Raji (cell line): ENCODE measurements around the gene TIGD1.

Experiments
- POLR2A ChIP-seq: IDR thresholded peaks from 2 replicates; pipeline ENCODE4 v1.6.1; 2011; ENCODE audit warnings: low read depth, low read length, control low read depth; ENCODE audit not compliant: insufficient read depth

TIGD1 gene

DNA sequence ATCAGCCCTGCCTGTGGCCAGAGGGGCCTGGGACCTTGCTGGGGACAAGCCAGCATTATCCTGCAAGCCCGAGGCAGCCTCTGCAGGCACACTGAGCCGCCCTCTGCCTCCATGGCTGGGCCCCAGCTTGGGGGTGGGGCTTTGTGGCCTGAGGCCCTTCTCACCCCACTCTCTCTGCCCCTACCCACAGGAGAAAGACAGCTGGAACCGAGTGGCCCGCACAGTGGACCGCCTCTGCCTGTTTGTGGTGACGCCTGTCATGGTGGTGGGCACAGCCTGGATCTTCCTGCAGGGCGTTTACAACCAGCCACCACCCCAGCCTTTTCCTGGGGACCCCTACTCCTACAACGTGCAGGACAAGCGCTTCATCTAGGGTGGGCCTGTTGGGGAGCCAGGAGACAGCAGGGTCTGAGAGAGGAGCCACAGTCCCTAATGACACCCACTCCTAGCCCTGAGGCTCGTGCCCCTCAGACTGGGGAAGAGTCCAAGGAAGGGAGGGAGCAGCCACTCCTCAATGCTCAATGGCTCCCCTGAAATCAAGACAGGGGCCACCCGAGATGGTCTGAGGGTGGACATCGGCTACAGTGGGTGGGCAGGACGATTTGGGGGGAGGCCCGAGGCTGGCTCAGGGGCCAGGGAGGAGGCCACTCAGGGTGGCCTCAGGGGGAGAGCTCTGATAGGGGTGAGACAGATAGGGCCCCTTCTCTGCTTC is 15.3 kb downstream of the TIGD1 start:
- no peak for TF ChIP-seq POLR2A

DNA sequence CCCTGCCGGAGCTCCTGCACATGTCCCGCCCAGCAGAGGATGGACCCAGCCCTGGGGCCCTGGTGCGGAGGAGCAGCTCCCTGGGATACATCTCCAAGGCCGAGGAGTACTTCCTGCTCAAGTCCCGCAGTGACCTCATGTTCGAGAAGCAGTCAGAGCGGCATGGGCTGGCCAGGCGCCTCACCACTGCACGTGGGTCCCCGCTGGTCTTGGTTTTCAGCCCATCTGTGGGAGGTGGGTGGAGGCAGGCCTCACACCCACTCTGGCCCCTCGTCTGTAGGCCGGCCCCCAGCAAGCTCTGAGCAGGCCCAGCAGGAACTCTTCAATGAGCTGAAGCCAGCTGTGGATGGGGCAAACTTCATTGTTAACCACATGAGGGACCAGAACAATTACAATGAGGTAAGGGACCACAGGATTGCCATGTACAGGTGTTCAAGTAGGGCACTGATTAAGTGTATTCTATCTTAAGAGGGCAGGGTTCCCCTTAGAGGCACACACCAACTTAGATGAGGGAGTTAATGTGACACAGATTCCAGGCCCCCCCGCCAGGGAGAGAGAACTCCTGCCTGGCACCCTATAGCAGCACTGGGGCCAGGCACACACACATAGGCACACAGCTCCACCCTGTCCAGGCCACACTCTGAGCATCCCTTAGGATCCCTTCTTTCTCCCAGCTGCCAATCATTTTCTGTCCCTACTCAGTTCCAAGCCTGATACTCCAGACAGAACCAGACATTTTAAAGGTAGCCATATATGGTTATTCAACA is 16.2 kb downstream of the TIGD1 start:
- no peak for TF ChIP-seq POLR2A

DNA sequence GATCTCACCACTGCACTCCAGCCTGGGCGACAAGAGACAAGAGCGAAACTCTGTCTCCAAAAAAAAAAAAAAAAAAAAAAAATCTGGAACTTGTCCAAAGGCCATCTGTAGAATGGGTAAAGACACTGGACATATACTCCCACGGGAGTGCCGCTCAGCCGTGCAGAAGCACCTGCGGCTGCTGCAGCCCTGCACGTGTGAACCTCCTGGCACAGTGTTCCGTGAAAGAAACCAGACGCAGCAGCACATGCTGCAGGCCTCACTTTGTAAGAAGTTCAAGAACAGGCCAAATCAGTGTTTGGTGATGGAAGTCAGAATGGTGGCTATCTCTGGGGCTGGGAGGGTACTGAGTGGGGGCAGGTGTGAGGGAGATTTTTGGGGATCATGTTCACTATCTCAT is 17.9 kb downstream of the TIGD1 start:
- TF ChIP-seq POLR2A, result no peak

DNA sequence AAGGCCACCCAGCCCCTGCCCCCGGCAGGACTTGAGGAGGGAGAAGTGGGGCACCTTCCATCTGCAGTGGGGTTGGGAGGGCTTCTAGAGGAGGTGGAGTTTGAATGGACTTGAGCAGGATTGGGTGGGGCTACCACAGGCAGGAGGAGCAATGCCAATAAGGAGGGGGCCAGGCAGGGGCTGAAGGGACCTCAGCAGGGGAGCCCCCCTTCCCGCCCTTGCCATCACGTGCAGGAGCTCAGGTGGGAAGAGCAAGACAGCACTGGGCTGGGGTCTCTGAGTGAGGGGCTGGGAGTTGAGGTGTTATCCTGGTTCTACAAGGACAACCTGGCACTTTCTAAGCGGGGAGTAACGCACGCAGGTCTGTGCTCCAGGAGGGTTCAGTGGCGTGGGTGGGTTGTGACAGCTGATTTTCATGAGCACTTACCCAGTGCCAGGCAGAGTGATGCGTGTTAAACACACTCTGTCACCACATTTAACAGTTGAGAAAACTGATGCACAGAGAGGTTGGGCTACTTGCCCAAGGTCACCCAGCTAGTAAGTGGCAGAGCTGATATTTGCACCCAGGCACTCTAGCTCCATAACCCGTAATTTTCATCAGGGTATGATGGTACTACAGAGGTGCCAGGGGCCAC is 19.6 kb downstream of the TIGD1 start:
- TF ChIP-seq POLR2A, result no peak

DNA sequence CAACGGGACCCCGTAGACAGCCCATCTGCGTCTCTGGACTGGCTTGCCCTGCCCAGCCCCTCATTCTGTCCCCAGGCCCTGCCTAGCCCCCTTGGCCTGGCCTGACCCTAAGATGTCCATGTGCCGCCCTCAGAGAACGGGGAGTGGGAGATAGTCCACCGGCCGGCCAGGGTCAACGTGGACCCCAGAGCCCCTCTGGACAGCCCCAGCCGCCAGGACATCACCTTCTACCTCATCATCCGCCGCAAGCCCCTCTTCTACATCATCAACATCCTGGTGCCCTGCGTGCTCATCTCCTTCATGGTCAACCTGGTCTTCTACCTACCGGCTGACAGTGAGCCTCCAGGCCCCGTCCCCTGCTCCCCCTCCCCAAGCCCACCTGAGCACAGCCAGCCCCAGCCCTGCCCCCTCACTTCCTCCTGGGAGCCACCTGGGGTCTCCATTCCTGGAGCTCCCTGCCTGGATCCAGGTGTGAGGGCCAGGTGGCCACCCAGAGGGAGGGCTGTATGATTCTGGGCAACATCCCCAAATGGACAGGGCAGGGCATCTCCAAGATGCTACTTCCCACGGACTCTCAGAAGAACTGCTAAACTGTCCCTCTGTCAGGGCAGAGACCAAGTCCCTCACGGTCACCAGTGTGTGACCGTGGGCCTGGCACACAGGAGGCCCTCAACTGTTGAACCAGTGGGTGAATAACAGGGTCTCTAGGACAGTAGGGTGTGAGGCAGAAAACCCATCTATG is 20.4 kb downstream of the TIGD1 start:
- TF ChIP-seq POLR2A, result no peak

DNA sequence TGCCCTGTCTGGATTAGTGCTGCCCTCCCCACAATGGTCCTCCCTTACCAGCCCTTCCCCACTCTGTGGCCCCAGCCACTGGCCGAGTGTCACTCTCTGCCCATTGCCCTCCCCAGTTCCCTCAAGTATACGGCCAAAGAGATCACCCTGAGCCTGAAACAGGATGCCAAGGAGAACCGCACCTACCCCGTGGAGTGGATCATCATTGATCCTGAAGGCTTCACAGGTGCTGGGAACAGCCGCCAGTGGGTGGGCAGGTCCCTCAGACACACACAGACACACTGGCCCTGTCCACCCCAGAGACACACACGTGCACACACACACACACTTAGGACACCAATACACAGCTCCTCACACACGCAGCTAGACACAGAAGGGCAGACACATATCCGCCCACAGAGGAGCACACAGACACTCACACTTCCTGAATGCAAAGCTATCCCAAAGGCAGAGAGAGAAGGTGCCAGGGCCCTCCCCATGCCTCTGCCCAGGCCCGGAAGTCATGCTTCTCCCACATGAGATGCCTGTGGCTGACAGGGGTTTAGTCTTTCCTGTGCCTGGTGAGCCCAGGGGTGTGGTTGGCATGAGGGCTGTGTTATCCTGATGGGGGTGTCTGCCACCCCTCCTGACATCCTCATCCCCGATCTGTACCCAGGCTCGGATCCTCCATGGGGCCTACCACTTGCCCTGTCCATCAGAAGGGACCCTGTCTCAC is 21.5 kb downstream of the TIGD1 start:
- TF ChIP-seq POLR2A, result no peak

DNA sequence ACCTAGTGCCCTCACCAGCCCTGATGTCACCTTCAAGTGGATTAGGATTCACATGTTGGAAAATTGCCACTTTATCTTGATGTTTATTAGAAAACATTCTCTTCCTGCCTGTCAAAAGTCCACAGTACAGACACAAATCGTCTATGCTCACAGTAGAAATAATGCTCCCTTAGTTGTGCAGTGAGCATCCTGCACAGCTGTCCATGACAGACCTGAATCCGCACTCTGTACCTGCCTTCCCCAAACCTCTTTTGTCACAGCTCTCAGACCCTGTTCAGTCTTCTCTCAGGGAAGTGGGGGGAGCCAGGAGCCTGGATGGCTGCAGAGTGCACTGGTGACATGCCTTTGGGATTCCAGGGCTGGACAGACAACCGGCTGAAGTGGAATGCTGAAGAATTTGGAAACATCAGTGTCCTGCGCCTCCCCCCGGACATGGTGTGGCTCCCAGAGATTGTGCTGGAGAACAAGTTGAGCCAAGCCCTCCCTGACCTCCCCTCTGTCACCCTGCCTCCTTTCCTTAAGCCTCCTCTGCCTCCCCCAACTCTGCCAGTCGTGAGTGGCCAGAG is 22.4 kb downstream of the TIGD1 start:
- no peak for TF ChIP-seq POLR2A

DNA sequence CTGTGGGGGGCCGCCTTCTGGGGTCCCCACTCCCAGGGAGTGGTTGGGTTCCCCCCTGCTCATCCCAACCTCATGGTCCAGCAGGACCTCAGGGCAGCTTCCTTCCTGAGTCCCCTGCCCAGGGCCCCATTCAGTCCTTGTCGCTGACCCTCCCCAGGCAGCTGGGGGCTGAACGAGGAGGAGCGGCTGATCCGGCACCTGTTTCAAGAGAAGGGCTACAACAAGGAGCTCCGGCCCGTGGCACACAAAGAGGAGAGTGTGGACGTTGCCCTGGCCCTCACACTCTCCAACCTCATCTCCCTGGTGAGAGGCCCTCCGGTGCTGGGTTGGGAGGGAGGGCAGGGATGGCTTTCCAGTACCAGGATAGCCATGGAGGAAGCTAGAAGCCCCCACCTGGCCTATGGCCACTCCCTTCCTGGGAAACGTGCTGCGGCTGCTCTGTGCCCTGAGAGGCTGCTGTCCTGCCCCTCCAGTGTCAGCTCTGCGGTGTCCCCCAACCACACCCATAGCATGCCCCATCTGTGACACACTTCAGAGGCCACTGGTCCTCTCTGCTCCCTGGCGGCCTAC is 23.9 kb downstream of the TIGD1 start:
- TF ChIP-seq POLR2A, result no peak

DNA sequence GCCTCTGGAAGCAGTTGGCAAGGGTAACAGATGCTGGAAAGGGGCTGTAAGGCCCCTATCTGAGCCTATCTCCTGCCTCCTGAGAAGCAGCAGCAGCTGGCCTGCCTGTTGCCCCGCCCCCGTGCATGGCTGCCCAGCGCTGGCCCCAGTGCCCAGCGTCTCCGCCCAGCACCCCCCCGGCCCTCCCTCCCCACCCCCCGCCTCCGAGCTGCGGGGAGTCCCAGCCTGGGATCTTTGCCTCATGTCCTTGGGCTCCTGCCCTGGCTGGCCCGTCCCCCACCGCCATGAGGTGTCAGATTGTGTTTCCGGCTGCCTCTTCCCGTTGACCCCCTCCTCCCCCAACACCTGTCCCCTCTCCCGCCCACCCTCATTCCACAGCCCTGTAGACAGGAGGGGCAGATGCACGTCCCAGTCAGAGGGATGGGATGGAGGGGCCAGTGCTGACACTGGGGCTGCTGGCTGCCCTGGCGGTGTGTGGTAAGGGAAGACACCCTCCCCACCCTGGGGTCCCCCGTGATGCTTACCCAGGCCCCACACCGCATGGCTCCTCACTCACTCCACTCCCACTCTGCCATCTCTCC is 24.5 kb downstream of the TIGD1 start, which contains the start of gene CHRND:
Gene CHRND, plus strand, starts transcription at position 370 of the 581 bp plus-strand sequence. Its CDS starts 56 bp downstream, at position 426.
- no peak for TF ChIP-seq POLR2A

DNA sequence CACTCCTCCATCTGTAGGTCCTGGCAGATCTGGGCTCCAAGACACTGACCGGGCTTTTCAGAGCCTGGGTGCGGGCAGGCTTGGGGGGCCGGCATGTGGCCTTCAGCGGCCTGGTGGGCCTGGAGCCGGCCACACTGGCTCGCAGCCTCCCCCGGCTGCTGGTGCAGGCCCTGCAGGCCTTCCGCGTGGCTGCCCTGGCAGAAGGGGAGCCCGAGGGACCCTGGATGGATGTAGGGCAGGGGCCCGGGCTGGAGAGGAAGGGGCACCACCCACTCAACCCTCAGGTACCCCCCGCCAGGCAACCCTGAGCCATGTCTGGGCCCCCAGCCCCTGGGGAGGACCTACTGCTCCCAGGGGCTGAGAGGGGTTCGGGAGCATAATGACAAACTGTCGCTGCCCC is 25.2 kb downstream of the TIGD1 start:
- TF ChIP-seq POLR2A, result no peak

DNA sequence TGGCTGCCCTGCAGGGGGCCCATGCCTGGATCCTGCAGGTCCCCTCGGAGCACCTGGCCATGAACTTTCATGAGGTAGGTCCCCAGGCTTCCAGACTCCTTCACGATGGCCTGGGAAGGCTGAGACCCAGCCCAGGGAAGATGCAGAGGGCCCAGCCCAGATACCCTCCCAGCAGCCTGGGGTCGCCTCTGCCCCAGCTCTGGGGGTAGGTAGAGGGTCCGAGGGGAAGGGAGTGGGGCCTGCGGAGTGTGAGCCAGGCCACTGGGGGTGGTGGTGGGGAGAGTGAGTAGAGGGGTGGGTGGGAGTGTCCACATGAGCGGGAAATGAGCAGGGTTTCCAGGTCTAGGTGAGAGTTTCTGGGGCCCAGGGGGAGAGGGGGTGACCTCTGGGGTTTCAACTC is 25.6 kb downstream of the TIGD1 start:
- no peak for TF ChIP-seq POLR2A

DNA sequence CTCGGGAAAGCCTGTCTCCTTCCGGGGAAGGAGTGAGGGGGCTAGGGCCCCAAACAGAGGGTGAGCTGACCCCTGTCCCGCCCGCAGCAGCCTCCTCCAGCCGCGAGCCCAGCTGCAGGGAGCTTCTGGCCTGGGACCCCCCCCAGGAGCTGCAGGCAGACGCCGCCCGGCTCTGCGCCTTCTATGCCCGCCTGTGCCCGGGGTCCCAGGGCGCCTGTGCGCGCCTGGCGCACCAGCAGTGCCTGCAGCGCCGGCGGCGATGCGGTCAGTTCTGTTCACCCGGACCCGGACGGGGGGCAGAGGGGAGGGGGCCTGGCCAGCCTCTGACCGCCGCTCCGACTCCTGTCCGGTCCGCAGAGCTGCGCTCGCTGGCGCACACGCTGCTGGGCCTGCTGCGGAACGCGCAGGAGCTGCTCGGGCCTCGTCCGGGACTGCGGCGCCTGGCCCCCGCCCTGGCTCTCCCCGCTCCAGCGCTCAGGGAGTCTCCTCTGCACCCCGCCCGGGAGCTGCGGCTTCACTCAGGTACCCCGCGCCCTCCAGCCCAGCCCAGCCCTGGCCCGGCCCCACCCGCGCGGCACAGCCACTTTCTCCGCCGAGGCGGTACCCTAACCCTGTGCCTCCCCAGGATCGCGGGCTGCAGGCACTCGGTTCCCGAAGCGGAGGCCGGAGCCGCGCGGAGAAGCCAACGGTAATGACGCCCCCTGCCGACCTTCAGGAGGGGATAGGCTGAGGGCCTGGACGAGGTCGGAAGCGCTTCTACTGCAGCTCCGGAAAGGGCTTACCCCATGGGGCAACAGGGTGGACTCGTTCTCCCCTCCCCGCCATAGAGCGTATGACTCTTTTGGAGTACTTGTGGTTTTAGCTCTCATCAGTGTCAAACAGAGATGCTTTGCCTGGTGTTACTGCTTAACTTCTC is 26.4 kb downstream of the TIGD1 start:
- no peak for TF ChIP-seq POLR2A

DNA sequence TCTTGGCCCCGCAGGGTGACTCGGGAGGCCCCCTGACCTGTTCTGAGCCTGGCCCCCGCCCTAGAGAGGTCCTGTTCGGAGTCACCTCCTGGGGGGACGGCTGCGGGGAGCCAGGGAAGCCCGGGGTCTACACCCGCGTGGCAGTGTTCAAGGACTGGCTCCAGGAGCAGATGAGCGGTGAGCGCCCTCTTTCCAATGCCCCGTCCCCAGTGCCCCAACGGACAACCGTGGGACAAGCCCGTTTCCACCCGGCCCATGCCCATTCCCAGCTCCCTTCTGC is 27.0 kb downstream of the TIGD1 start:
- no peak for TF ChIP-seq POLR2A
